Inflammatory macrophage treated with lipopolysaccharide for 4 hours (primary cell): ENCODE measurements around the gene EBNA1BP2.
"Not testable (repeated sequence)": the region's sequence is repeated elsewhere in the genome, so short reads cannot be mapped to it uniquely, and the experiment has no call there.

Source experiments
- DNase-seq: peaks from one replicate; pipeline ENCODE4 v3.0.0-alpha.2; 2020

The EBNA1BP2 gene

DNA sequence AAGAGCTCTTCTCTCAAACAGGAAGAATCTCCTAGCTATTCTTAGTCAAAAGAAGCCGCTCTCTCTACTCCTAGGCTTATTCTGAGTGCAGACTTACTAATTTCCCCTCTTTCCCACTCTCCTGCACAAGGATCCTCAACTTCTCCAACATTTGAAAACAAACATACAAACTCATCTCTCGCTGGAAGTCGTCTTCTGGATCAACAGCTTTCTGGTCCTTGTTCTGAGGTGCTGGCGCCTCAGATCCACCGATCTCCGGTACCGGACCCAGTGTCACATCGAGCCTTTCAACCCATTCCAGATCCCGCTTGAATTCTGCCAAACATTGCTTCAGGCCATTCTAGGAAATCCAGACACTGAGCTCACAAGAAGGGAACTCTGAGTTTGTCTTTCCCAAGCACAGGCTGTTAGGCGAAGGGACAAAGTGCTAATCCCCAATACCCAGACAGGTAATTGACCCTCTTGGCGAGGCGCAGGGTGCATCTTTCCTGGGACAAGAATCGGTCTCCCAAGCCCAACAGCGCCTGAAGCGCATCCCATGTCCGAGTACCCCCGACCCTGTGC is 696 bp downstream of the EBNA1BP2 start:
- no peak for DNase-seq

DNA sequence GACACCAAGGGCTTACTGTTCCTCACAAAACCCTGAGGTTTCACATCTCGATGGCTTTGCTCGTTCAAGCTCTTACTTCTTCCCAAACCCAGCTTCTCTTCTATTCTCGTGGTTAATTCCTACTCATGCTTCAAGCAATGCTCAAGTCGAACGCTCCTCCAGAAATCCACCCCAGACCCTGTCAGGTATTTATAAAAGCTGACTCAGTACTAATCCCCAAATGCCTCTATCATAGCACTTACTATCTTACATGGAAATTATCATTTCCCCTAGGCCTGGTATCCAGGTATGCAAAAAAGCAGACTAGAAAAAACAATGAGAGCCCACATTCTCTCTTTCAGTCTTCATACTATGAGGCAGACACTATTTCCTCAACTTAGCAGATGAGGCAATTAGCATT is 6.3 kb downstream of the EBNA1BP2 start:
- no peak for DNase-seq

DNA sequence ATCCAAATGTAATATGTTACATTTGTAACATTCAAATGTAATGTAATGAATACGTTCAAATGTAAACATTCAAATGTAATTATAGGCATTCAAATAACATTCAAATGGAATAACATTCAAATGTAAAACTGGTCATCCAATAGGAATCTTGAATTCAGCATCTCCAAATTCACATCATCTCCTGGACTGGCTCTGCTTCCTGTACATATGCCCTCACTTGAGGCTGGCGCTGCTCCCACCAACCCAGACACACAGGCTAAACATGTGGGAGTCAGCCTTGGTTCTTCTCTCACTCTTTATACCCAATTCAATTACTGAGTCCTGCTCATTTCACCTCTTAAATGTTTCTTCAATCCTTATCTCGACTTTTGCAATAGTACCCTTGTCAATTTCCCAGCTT is 6.9 kb downstream of the EBNA1BP2 start:
- no peak for DNase-seq

DNA sequence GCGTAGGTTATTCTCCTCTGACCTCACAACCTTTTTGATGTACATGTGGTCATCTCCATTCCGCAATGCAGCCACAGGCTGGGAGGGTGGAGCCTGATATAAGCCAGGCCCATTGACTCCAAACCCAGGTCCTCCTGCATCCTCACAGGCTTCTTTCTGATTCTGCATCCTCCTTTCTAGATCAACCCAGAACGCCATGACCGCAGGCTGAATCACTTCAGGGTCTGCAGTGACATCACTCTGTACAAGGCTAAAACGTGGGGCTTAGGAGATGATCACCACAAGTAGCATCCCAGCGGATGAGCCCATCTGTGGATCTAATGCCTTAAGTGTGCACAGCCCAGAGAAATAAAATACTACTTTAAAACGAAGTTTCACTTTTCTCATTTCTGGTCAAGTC is 16.1 kb downstream of the EBNA1BP2 start:
- no peak for DNase-seq

DNA sequence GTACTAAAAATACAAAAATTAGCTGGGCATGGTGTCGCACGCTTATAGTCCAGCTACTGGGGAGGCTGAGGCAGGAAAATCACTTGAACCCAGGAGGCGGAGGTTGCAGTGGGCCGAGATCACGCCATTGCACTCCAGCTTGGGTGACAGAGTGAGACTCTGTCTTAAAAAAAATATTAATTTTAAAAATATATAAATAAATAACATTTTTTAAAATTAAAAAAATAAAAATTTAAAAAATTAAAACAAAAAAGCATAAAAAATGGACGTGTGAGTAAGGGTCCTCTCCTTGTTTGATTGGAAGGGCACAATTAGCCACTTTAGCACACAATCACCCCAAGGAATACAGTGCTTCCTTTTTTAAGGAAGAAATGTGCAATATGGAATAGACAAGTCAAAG is 18.6 kb downstream of the EBNA1BP2 start:
- no peak for DNase-seq

DNA sequence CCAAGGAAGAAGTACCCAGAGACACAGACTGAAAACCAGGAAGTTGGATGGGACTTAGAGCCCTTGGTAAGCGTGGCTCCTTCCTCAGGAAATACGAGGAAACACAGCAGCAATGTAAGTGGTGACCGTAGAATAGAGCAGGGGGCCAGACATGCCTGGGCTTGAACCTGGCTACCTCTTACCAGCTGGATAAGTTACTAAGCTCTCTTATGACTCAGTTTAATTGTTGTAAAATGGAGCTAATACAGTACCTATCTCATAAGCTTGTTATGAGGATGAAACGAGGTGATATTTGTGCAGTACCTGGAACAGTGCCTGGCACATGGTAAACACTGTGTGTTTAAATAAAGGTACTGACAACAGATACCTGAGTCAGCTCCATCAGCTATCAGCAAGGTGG is 19.2 kb downstream of the EBNA1BP2 start:
- DNase-seq, result no peak

DNA sequence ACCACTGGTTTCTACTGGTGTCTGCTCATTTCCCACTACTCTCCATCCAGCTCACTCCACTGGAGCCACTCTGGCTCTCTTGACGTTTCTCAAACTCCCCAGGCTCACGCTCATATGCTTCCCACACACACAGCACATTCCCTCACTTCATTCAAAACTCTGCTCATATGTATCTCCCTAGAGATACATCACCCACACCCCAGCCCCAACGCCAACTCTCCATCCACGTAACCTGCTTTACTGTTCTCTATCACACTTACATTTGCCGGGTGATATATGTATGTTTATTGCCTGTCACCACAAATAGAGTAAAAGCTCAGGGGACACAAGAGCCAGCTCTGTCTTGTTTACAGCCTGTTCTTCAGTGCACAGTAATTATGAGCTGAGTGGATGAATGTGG is 22.2 kb downstream of the EBNA1BP2 start:
- DNase-seq, result no peak

DNA sequence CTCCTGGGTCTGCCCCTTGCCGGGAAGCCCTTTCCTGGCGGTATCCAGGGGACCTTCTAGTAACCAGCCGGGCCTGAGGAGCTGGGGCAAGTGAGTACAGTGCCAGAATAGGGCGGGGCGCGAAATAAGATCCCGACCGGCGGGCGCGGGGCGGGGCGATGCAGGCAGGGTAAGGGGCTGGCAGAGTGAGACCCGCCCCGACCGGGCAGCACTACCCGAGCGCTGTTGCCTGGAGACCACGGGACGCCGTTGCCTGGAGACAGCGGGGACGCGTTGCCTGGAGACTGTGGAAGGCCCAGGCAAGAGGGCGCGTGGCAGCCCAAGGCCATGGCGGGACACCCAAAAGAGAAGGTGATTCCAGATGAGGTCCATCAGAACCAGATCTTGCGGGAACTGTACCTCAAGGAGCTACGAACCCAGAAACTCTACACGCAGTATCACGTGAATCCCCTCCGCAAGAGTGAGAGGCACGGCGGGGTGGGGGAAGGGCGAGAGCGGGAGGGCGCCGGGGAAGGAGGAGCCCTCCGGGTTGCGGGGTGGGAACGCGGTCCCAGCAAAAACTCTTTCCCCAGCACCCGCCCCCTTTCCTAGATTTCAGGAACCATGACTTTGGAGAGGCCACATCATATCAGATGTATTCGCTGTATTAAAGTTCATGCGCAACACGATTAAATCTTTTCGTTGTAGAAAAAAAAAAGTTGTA is 24.3 kb downstream of the EBNA1BP2 start:
- DNase-seq, result no peak

DNA sequence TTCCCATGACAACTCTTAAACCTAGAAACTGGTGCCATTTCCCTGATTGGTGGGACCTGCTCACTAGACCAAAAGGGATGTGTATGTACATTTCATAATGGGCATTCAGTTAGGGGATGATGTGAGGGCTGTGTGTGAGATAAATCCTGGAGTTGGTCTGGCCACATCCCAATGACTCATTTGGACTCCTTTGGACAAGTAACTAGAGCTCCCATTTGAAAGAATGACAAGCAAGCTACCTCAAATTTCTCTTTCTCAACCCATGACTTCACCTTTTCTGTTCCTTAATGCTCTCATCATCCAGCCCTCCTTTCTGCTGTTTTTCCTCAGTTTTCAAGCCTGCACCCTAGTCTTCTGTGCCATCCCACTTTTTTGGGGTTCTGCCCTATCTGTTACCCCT is 27.9 kb downstream of the EBNA1BP2 start:
- DNase-seq, result no peak

DNA sequence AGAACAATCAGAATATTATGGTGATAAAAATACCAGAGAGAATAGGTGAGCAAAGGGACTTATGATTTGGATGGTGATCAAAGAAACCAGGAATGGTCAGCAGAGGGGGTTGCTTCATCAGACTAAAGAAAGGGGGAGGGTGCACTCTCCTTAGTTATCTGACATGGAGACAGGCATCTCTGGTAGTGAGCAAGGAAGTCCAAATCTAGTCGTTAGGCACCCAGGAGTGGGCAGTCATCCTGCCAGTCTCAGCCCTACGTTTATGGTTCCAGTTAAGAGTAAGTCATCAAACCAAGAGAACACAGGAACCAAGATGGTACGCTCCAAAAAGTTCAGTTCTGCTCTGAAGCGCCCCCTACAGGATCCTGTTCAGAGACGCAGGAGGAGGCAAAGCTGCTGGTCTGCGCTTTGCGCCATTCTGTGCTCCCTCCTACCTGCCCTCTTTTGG is 28.6 kb downstream of the EBNA1BP2 start:
- no peak for DNase-seq

DNA sequence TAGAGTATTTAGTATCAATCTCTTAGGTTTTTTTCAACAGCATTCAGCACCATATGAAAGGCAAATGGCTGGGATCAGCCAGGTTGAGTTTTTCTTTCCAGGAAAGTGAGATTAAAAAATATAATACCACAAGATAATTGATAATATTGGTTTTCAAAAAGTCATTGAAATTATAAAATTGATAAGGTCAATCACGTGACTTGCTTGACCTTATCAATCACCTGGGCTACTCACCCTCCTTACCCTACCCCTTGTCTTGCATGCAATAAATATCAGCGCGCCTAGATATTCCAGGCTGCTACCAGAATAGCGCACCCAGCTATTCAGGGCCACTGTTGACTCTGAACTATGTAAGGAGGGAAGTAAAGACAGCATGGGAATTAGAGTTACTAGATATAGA is 31.5 kb downstream of the EBNA1BP2 start:
- no peak for DNase-seq

DNA sequence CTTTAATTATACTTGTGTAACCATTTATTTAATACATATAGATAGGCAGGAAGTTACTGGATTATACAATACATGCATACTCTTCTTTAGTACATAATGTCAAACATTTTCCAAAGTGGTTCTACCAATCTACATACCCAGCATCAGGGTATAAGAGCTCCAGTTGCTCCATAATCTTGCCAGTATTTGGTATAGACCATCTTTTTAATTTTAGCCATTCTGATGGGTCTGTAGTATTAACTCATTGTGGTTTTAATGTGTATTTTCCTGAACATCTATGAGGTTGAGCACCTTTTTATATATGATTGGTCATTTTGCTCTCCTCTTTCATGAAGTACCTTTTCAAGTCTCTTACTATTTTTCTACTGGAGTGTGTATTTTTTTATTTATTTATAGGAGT is 32.1 kb downstream of the EBNA1BP2 start:
- DNase-seq, result no peak

DNA sequence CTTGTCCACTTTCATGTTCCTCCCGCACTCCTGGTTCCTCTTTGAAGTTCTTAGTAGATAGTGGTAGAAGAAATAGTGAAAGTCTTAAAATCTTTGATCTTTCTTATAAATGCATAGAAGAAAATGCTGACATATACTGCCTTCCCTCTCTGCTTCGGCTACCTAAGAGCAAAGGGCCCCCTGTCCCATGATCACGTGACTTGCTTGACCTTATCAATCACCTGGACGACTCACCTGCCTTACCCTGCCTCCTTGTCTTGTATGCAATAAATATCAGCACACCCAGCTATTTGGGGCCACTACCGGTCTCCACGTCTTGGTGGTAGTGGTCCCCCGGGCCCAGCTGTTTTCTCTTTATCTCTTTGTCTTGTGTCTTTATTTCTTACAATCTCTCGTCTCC is 32.8 kb downstream of the EBNA1BP2 start:
- DNase-seq, result not testable (repeated sequence)

DNA sequence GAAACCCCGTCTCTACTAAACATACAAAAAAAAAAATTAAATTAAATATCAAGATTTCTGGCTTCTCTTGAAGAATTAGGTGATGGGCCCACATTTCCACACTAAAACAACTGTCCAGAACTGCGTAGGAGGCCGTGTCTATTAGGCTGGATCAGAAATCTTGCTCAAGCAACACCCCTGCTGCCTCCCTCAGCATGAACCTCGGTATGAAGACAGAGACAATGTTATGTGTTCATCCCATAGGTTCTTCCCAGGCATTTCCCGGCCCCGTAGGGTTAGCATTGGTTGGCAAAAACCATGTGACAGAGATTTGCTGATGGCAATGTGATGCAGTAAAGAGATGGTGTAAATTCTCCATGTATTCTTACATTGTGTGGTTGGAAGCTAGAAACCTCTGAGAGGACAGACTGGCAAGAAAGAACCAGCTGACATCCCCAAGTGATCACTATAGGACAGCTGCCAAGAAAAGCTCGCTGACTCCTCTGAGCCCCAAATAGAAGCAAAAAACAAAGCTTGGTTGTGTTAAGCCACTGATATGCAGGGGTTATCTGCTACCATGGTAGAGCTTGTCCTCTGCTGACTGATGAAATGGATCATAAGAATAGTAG is 34.5 kb downstream of the EBNA1BP2 start:
- no peak for DNase-seq

DNA sequence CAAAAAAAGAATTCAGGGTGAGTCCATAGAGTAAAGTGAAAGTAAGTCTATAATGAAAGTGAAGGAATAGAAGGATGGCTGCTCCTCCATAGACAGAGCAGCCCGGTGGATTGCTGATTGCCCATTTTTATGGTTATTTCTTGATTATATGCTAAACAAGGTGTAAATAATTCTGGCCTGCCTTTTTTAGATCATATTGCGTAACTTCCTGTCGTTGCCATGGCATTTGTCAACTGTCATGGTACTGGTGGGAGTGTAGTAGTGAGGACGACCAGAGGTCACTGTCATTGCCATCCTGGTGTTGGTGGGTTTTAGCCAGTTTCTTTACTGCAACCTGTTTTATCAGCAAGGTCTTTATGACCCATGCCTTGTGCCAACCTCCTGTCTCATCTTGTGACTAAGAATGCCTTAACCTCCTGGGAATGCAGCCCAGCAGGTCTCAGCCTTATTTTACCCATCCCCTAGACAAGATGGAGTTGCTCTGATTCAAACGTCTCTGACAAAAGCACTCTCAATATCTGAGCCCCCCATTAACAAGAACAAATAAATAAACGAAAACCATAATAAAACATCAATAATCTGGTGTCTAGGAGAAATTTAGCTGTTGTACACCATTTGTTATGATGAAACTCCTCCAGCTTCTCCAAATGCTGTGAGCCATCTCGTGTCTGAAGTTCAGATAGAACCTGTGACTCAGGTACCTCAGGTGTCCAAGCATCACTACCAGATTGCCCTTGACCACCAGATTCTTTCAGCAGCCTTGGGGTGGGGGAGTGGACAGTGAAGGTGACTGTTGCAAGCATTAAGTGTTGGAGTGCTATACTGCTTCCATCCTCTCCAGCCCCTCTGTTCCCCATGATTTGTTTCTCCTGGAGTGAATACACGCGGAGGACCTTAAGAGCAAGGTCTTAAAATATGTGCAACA is 36.0 kb downstream of the EBNA1BP2 start:
- no peak for DNase-seq

DNA sequence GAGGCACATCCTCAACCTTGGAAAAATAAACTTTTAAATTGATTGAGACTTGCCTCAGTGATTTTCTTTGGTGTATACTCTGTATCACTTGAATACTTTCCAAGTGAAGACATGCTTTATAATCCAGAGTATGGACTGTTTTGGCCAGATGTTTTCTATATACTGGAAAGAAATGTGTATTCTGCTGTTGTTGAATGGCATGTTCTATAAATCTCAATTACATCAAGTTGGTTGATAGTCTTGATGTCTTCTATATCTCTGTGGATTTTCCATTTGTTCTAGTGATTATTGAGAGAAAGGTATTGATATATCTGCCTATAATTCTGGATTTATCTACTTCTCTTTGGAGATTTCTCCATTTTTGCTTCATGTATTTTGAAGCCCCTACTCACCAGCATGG is 37.5 kb downstream of the EBNA1BP2 start:
- no peak for DNase-seq

DNA sequence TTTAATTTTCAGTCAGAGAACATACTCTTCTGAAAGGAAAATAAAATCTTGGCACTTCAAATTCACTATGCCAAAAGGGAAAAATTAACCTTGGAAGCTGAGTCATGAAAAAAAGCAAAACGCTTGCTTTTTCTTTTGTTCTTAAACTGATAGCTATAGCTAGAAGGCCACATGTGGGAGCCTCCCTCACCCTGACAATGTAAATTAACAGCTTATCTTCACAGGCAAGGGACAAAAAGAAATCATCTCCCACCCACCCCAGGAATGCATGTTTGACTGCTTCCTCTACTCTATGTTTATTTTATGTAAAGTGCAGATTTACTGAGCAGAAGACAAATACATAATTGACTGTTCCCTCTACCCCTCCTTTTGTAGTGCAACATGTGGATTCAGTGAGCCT is 38.0 kb downstream of the EBNA1BP2 start:
- no peak for DNase-seq

DNA sequence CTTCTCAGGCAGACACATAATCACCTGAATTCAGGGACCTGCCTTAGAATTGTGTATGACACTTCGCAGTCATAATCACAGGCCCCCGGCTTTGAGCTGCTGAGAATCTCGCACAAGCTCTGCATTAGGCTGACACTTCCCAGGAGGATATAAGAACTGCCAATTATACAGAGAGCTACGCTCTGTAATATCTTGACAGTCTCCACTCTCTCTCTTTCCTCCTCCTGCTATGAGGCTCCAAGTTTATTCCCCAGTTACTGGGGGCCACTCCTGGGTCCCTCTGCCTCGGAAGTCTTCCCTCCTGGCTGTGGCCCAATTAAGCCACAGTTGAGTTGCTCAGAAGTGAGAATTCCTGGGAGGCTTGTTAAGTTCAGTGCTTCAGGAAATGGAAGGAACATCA is 42.7 kb downstream of the EBNA1BP2 start:
- no peak for DNase-seq

DNA sequence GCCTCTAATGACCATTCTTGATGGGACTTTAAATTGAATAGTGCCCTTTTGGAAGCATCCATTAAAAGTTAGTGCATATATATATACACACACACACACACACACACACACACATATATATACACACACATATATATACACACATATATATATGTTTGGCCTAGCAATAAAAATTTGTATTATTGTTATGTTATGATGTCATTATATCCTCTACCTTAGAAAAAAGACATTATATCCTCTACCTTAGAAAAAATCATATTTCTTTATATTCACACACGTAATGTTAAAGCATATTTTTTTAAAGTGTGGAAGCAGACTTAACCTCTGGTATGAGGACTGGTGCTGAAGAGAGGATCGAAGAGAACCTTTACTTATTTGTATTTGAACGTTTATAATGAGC is 43.3 kb downstream of the EBNA1BP2 start:
- DNase-seq, result no peak

DNA sequence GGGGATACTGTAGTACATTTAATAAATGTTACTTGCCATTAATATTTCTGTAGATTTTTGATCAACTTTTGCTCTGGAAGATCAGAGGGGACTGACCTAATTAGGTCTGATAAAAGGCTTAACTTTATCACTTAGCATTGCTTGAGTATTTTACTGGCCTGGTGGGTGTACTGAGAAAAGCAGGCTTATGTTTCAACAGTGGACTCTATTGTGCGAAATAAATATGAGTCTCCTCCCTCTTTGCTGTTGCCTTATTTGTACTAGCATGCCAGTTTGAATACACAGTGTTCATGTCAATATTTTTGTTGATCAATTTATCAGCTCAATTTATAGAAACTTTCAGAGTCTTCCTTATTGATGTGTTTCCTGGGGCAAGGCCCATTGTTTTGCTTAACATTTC is 49.1 kb downstream of the EBNA1BP2 start:
- DNase-seq, result no peak

DNA sequence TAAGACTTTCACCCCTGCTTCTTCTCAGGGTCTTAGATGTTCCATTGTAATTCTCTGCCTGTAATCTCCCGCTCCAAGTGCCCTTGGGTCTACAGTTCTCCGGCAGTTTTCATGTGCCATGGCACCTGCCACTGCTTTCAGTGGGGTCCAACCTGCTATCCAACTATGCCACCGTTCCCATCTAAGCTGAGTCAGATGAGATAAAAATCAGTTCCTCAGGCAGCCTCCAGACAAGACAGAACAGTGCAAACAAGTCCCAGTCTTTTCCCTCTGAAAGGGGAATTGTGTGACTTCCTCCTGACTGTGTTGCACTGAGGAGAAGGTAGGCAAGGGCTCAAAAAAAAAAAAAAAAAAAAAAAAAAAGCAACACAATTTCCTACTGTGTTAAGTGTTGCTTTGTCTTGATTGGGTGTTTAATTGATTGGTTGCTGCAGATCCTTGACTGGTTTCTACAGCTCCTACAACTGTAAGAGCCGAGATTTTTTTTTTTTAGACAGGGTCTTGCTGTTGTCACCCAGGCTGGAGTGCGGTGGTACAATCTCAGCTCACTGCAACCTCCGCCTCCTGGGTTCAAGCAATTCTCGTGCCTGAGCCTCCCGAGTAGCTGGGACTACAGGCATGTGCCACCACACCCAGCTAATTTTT is 50.7 kb downstream of the EBNA1BP2 start:
- no peak for DNase-seq

DNA sequence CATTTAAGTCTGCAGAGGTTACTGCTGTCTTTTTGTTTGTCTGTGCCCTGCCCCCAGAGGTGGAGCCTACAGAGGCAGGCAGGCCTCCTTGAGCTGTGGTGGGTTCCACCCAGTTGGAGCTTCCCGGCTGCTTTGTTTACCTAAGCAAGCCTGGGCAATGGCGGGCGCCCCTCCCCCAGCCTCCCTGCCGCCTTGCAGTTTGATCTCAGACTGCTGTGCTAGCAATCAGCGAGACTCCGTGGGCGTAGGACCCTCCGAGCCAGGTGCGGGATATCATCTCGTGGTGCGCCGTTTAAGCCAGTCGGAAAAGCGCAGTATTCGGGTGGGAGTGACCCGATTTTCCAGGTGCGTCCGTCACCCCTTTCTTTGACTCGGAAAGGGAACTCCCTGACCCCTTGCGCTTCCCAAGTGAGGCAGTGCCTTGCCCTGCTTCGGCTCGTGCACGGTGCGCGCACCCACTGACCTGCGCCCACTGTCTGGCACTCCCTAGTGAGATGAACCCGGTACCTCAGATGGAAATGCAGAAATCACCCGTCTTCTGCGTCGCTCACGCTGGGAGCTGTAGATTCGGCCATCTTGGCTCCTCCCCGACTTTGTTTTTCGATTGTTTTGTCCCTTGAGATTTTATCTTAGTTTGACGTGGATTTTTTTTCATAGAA is 52.0 kb downstream of the EBNA1BP2 start:
- not testable (repeated sequence) for DNase-seq
